ENCODE measurements around the gene SLC7A11.

DNA sequence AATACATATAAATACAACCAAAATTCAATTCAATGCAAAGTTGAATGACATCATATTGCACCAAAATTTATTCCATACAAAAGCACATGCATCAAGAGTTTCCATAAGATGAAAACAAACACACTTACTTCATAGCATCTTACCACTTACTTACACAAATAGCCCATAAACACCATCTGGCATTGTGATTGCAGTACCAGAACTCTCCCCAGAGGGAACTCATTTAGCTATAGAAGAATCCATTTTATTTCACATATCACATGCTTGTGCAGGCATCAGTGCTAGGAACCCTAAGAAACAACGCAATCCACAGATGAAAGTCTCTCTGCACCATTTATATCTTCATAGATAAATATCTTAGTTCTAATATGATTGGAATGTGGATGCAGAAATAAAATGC, 77.9 kb downstream of the SLC7A11 start:
- TF ChIP-seq, protein P1, sequence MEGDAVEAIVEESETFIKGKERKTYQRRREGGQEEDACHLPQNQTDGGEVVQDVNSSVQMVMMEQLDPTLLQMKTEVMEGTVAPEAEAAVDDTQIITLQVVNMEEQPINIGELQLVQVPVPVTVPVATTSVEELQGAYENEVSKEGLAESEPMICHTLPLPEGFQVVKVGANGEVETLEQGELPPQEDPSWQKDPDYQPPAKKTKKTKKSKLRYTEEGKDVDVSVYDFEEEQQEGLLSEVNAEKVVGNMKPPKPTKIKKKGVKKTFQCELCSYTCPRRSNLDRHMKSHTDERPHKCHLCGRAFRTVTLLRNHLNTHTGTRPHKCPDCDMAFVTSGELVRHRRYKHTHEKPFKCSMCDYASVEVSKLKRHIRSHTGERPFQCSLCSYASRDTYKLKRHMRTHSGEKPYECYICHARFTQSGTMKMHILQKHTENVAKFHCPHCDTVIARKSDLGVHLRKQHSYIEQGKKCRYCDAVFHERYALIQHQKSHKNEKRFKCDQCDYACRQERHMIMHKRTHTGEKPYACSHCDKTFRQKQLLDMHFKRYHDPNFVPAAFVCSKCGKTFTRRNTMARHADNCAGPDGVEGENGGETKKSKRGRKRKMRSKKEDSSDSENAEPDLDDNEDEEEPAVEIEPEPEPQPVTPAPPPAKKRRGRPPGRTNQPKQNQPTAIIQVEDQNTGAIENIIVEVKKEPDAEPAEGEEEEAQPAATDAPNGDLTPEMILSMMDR (conservative IDR thresholded peaks at IDR 0.05; ENCODE audit: low read depth, low read length) = no peak
- TF ChIP-seq EZH2 (IDR thresholded peaks at IDR 0.05; ENCODE audit: low read length, unreplicated experiment) (no peak), EZH2phosphoT487 (IDR thresholded peaks at IDR 0.05; ENCODE audit: borderline replicate concordance, low read length) (no peak)

All from PC-3 (cell line).